Right kidney (tissue), 1 donor: ENCODE results near the gene LRRC8E.
"Not testable (repeated sequence)": the region's sequence is repeated elsewhere in the genome, so short reads cannot be mapped to it uniquely, and the experiment has no call there.

Experiments
- DNase-seq: peaks from one replicate; pipeline ENCODE4 v3.0.0-alpha.2; 2016

Gene LRRC8E

DNA sequence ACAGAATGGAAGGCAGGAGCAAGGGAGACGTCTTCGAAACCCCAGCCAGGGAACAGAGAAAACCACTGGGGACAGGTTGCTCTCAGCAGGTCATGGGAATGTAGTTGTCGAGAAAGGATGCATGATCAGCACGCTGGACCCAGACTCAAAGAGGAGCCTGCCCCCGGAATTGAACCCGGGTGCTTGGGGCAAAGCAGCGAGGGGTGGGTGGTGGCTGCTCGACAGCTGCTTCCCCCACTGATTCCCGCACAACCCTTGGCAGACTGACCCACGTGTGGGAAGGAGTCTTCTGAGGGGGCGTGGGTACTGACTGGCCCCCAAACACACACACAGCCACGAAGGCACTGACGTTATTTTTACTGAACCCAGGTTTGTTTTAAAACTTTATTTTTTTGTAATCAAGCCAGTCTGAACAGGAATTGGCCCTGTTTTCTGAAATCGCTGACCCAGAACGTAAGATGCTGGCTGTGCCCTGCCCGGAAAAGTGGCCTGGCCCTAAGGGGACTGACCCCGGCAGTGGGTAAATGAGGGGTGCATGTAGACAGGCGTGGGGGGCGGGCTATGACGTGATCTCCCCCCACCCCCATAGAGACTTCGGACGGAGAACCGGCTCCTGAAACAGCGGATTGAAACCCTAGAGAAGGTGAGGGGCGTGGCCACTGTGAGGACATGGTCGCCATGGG is 32.7 kb upstream of the LRRC8E start:
- DNase-seq = no peak

DNA sequence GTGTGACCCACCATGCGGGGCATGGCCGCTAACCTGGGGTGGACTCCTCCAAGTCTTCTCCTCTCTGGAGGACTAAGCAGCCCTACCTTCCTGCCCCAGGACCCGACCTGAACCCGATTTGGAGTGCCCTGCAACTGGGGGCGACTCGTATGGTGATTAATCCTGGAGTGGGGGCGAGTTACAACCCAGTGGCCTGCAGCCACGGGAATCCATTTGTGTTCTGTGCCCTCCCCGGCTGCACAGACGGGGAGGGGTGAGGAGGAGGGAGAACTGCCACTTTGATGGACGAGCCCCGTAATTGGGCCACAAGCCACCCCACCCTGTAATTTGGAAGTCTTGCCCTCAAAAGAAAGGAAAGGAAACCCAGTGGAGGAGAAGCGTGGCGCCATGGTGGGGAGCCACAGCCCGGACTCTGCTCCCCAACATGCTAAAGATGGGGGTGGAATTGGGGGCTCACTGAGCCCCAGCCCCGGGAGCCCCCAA is 32.2 kb upstream of the LRRC8E start:
- DNase-seq = no peak

DNA sequence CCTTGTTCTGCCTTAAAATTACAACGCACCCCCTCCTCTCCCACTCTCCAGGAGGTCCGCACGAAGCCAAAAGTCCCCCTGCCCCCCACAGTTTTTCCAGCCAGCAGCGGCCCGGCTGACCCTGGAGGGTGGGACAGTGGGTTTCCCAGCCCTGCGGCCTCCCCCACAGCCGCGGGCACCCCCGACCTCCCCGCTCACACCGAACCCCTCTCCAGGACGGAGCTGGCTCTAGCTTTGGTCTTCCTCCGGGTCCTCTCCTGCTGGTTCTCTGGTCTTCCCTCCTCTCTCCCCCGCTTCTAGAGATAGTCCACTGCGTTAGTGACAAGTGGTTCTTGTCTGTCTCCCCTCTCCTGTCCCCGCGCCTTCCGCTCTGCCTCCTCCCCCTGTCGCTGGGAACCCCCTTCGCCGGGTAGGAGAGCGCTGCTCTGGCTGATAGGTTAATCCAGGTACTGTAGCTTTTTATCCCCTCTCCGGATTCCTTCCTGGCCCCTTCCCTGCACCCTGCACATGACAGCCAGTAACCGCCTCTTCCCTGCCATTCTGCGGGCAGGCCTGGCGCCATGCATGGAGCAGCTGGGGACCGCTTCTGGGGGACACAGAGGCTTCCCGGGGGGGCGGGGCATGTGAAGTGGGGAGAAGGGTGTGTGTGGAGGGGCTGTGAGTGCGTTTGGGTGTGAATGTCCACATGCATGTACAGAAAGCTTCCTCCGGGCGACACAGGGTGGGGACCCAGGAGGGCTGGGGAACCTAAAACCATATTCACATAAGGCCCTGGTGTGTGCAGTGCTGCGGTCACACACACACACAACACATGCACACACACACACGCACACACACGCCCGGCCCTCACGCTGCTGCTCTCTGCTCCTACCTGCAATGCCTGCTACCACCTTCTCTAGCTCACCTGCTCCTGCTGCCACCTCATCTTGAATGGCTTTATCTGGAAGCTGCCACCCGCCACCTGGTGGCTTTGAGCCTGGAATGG is 31.3 kb upstream of the LRRC8E start:
- no peak for DNase-seq

DNA sequence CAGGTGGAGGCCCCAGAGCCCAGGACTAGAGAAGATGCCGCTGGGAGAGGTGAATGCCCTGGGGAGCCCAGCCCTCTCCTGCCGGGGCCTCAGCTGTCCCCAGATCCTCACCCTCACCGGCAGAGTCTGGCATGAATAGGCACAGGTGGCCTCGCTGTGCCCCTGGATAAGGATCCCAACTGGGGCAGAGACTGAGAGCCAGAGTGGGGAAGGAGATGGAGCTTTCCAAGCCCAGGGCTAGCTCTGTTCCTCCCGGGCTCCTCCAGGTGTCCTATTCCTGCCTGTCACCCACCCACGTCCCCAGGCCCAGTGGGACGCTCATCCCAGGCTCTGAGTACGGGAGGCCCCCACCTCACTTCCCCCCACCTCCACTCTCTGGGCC is 30.6 kb upstream of the LRRC8E start:
- DNase-seq = no peak

DNA sequence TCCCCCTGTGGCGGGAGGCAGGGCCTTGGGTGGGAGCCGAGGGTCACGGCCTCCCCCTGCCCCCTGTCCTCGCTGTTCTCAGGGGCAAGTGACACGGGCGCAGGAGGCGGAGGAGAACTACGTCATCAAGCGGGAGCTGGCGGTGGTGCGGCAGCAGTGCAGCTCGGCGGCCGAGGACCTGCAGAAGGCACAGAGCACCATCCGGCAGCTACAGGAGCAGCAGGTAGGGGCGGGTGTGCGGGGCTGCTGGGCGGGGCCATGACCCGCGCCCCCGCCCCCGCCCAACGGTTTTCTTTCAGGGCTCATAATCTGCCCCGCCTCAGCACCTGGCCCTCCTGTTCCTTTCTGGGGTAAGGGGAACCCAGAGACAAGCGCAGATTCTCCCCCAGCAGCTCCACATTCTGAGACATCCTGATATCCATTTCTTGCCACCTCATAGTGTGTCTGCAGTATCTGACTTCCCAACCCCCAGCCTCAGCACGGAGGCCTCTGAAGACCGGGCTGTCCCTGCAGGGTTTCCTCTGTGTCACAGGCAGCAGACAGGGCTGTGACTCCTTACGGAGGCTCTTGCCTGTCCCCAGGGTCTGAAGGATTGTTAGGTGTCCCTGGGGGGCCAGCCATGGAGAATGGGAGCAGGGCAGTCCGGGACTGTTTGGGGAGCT is 30.1 kb upstream of the LRRC8E start:
- no peak for DNase-seq

DNA sequence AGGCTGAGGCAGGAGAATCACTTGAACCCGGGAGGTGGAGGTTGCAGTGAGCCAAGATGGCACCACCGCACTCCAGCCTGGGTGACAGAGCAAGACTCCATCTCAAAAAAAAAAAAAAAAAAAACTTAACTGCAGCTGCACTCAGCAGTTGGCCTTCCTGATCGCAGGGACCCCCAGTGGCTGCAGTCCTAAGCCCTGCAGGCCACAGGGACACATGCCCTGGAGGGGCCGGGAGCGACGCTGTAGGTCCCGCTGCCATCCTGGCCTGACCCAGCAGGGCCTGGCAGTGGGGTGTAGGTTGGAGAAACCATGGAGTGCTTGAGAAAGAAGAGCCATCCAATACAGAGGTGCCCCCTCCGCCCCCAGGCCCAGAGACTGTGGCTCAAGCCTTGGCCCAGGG is 29.2 kb upstream of the LRRC8E start:
- not testable (repeated sequence) for DNase-seq

DNA sequence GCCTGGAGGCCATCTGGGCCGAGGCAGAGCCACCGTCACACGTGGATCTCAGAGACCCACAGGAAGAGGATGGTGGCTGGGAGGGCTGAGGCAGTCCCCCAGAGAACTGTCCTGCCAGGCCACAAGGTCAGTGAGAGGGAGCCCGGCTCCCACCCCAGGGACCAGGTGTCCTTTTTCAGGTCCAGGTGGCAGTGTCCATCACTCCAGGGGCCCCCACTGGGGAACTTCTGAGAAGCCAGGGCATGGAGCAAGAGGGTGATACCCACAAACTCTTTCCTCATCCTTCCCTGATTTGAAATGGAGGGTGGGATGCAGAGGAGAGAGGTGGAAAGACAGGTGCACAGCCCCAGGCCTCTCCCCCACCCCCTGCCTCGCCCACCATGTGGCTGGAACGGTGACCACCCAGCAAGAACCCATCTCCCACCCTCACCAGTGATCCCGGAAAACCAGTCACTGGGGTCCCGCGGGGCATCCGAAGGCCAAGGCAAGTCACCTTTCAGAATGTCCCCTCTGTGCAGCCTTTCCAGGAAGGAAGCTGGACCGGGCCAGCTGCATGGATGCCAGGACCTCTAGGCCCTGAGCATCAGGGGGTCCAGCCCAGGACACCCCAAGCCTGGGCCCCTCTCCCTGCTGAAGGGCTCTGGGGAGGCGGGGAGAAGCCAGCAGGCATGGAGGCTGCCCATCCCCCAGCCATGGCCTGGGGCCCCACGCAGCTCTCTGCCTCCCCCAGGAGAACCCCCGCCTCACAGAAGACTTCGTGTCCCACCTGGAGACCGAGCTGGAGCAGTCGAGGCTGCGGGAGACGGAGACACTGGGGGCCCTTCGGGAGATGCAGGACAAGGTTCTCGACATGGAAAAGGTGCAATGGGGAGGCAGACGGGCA is 28.2 kb upstream of the LRRC8E start:
- DNase-seq = no peak

DNA sequence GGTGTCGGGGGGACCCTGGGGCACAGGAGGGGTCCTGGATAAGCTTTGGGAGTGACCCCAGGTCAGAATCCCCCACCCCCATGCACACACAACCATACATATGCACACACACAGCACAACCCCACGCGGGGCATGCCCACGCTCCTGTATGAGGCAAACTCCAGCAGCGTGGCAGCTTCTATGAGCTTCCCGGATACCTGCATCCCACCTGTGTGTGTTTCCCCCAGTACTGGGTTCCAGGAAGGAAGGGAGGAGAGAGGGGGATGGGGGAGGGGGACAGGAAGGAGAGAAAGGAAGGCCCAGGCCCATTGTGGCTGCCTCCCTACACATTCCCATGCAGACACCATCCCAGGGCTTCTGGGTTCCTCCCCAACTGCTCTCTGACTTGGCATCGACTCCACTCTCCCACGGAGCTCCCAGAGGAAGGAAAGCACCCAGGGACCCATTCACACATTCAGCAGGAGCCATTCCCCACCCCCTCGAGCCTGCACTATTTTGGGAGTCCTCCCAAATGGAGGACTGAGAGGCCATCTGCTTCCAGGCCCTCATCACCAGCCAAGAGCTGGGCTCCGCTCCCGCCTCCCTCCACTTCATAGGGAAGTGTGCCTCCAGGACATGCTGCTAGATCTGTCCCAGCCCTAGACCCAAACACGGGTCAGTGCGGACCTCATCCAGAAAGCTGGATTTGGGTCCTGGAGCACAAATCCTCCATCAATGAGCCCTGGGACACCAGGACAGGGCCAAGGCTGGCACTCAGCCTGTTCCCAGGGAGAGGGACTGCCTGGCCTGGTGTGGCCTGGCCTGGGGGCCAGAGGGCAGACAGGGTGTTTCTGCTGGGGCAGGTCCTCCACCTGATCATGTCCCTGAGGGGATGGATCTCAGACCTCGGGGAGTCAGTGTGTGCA is 27.3 kb upstream of the LRRC8E start:
- no peak for DNase-seq

DNA sequence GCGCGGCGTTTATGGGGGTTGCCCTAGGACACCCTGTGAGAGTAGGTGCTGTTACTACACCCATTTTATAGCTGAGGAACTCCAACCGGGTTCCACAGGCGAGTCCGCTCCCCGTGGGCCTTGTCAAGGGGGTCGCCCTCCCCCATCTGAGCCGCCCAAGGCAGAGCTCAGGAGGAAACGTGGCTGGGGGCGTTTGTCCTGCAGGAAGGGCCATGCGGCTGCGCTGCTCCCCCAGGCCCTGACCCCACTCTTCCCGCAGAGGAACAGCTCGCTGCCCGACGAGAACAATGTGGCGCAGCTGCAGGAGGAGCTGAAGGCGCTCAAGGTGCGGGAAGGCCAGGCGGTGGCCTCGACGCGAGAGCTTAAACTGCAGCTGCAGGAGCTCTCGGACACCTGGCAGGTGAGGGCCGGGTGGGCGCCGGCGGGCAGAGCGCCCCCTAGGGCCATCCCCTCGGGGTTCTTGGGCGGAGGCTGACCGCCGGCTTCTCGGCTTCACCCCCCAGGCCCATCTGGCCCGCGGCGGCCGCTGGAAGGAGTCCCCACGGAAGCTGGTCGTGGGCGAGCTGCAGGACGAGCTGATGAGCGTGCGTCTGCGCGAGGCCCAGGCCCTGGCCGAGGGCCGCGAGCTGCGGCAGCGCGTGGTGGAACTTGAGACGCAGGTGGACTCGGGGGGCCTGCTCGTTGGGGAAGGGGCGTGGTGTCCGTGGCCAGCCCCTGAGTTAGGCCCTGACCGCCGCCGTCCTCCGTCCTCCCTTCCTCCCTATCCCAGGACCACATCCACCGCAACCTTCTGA is 26.5 kb upstream of the LRRC8E start:
- DNase-seq = peak; percentile 80

DNA sequence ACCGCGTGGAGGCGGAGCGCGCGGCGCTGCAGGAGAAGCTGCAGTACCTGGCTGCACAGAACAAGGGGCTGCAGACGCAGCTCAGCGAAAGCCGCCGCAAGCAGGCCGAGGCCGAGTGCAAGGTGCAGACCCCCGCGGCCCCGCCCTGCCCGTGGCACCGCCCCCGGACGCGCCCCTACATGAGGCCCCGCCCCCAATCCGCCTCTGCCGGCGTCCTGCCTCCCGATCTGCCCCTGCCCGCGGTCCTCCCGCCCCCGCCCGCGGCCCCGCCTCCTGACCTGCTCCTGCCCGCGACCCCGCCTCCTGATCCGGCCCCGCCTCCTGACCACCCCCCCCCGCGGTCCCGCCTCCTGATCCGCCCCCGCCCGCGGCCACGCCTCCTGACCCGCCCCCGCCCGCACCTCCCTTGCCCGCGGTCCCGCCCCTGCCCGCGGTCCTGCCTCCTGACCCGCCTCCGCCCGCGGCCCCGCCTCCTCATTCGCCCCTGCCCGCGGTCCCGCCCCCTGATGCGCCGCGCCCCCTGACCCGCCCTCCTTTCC is 25.8 kb upstream of the LRRC8E start:
- DNase-seq = no peak

DNA sequence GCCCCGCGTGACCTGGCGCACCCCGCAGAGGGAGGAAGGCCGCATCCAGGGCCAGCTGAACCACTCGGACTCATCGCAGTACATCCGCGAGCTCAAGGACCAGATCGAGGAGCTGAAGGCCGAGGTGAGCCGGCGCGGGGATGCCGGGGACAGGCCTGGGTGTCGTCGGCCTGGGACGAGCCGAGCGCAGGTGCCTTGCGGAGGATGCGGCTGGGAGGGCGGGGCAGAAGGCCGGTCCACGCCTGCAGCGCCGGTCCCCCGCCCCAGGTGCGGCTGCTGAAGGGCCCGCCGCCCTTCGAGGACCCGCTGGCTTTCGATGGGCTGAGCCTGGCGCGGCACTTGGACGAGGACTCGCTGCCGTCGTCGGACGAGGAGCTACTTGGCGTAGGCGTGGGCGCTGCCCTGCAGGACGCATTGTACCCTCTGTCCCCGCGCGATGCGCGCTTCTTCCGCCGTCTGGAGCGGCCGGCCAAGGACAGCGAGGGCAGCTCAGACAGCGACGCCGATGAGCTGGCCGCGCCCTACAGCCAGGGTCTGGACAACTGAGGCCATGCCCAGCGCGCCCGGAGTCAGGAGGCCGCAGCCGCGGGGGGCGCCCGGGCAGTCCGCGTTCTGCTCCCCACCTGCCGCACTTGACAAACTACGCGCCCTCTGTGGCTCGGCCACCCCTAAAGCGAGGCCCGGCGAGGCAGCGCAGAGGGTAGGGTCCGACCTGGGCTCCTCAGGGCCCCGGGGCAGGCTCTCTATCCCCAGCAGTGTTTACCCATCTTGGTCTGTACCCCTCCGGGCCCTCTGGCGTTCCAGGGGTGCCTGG is 24.9 kb upstream of the LRRC8E start:
- DNase-seq = peak; percentile 62

DNA sequence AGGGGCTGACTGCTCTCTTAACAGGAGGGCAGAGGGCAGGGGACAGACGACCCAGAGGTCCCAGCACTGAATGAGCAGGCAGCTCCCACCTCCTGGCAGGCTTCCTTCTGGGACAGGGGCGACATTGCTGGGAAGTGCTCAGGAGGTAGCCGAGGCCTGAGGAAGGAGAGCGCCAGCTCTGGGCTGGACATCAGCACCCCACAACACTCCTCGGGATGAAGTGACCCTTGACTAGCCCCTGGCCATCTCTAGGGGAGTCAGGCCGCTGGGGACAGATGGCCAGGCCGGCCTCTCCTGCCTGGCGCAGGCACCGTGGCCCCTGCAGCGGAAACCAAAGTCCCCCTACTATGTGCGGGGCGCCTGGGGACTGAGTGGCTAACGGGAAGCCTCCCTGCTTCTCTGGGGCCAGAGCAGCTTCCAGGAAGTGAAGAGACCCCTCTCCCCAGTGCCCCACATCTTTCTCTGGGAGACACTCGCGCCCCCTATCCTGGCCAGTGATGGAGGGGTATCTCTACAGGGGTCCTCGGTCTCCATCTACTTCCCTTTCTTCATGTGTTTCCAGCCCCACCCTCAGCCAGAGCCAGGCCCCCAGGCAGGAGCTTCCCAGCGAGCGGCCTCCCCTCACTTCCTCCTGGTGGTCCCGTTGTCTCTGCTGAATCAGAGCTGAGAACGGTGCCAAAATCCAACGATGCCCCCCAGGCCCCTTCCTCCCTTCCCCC is 24.2 kb upstream of the LRRC8E start:
- no peak for DNase-seq

DNA sequence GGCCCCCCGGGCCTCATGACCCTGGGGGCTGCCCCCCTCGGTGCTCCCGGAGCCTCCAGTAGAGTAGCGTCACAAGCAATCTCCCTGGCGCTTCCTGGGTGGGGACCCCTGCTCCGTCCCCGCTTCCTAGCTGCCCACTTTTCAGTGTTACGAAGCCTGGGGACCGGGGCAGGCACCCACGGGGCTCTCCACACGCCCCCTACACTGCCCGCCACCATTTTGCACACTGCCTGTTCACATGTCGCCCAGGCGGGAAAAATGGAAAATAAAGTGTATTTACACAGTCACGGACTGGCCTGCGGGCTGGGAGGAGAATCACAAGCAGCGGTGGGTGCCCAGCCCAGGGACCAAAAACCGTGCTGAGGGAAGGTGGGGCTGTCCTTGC is 23.6 kb upstream of the LRRC8E start:
- no peak for DNase-seq

DNA sequence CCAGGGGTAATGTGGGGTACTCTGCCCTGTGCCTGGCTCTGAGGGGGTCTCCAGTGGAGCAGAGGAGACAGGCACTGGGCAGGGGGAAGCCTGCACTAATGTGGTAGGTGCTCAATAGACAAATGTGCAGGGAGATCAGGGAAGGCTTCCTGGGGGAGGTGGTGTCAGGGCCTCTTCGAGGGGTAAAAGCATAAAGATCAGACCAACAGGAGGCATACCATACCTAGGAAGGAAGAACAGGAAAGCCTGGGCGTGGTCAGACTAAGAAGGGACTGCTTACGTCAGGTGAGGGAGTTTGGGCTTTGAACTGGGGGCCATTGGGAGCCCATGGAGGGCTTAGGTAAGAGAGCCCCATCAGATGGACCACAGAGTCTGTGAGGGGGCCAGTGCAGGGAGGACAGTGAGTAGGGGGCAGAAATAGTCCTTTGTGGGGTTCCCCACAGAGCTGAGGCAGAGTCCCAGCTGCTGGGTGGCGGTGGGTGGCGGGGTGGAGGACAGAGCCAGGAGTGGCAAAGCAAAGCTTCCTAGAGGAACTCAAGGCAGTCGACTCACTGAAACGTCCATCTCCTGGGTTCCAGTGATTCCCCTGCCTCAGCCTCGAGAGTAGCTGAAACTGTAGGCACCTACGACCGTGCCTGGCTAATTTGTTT is 22.9 kb upstream of the LRRC8E start:
- DNase-seq = no peak

DNA sequence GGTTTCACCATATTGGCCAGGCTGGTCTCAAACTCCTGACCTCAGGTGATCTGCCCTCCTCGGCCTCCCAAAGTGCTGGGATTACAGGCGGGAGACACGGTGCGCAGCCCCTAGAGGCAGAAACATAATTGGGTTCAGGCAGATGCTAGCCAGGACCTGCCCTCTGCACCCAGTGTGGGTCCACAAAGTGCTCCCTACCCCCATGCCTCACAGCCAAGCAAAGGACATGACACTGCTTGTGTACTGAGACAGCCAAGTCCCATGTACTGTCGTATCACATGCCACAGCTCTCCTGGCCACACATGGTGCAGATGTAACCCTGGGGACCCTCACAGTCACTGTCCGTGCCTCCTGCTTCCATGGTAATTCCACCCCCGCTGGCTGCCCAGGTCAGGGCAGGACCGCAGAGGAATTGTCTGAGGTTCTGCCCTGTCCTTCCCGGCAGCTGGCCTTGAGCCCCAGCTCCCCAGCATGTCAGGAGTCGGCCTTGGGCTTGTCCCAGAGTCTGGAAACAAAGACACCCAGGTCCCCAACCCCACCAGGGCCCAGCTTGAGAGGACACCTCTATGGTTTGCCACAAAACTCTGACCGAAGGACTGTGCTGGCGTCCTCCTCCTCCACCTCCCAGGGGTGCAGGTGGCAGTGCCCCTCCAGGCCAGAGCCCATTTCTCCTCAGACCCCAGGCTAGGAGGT is 21.8 kb upstream of the LRRC8E start:
- no peak for DNase-seq

DNA sequence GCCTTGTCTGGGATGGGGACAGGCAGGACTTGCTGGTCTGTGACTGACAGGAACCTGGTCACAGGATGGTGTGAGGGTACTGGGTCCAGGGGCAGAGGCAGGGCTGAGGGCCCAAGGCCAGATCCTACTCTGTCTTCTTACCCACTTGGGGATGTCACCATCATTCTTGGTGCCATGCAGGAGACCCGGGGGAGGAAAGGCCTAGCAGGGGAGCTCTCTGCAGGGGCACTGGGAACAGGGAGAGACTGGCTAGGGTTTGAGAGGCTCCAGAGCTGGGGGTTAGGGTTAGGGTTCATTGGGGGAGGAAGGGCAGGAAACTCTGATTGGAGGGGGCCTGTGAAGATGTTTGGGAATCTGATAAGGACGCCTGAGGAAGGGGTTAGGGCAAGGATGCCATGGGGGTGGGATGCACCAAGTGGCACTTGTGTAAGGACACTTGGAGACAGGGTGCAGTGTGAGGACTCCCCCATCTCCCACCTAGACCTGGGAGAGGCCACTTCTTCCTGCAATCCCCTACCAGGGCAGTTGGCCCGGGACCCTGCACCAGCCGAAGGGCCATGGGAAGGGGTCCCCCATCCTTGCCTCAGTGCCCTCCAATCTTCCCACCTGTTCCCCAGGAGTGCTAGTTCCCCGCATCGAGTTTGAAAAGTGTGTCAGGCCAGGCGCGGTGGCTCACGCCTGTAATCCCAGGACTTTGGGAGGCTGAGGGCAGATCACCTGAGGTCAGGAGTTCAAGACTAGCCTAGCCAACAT is 21.0 kb upstream of the LRRC8E start:
- DNase-seq = no peak
